ENCODE results near the gene CTU2.

Gene CTU2

GRCh38 chr16:88721815-88722755 lies 15.8 kb downstream of the CTU2 start:
- Histone ChIP-seq H3K9me3 (ENCODE audit: control insufficient read depth, low read length) (no peaks in the 10 kb centered on the region), H3K9ac (ENCODE audit: low read length) (no peak overlapping the region), H3K36me3 (ENCODE audit: control insufficient read depth, insufficient read depth, low read length) (peaks cover 7% of the 10 kb centered on the region), H3K4me1 (ENCODE audit: control insufficient read depth, insufficient read depth, low read length) (no peaks in the 10 kb centered on the region), H3K4me3 (ENCODE audit: low read length) (no peak overlapping the region), H3K27me3 (ENCODE audit: control insufficient read depth, insufficient read depth, low read length) (no peaks in the 10 kb centered on the region)

DNA sequence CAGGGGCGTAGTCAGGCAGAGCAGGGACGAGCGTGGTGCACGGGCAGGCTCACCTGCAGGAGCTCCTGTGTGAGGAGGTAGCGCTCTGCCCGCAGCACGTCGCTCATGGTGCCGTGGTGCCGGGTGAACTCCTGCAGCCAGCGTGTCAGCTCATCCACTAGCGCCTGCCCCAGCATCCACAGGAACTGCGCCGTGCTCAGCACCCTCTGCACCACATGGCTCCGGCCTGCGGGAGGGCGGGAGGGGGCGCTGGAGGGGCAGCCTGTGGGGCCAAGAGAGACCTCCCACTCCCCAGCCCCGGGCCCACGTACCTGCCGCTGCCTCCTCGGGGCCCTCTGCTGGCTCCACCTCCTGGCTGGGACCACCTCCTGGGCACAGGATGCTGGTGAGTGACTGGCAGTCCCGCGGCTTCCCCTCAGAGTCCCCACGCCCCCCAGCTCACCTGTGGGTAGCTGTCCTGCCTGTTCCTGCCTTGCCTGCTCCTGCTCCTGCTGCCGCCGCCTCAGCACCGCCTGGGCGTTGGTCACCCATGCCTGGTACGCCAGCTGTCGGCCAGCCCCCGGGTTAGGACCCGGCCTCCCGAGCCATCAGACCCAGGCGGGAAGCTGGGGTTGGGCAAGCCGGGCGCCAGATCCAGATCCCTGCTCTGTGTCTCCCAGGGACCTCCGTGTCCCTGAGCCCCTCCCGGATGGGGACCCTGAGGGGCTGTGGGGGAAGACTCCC lies 16.6 kb downstream of the CTU2 start:
- Histone ChIP-seq H3K36me3 (ENCODE audit: control insufficient read depth, insufficient read depth, low read length) (peaks cover 7% of the 10 kb centered on the region), H3K4me1 (ENCODE audit: control insufficient read depth, insufficient read depth, low read length) (no peaks in the 10 kb centered on the region), H3K4me3 (ENCODE audit: low read length) (no peak overlapping the region), H3K9me3 (ENCODE audit: control insufficient read depth, low read length) (no peaks in the 10 kb centered on the region), H3K27me3 (ENCODE audit: control insufficient read depth, insufficient read depth, low read length) (no peaks in the 10 kb centered on the region), H3K9ac (ENCODE audit: low read length) (no peak overlapping the region)

DNA sequence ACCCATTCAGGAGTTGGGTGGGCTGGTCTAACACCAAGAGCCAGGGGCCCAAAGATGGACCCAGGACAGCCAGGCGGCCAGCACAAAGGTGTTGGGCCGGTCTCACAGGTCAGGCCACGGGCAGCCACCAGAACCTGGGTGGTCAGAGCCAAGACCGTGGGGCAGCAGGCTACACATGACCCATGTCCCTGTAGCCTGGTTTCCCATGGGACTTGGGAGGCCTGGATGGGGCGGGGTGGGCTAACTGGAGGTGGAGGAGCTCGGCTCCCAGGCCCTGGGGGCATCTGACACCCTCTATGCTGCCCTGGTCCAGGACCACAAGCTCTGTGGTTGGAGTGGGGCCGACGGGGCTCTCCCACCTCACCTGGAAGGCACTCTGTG lies 17.2 kb downstream of the CTU2 start:
- no peaks in the 10 kb centered on the region for H3K4me1 ChIP-seq (ENCODE audit: control insufficient read depth, insufficient read depth, low read length)
- no peaks in the 10 kb centered on the region for H3K9me3 ChIP-seq (ENCODE audit: control insufficient read depth, low read length)
- no peaks in the 10 kb centered on the region for H3K27me3 ChIP-seq (ENCODE audit: control insufficient read depth, insufficient read depth, low read length)
- H3K36me3 ChIP-seq (ENCODE audit: control insufficient read depth, insufficient read depth, low read length): peaks cover 7% of the 10 kb centered on the region
- H3K4me3 ChIP-seq (ENCODE audit: low read length): no peak overlapping the region
- no peak overlapping the region for H3K9ac ChIP-seq (ENCODE audit: low read length)

- Histone ChIP-seq H3K36me3 (ENCODE audit: control insufficient read depth, insufficient read depth, low read length) (peaks cover 7% of the 10 kb centered on the region), H3K27me3 (ENCODE audit: control insufficient read depth, insufficient read depth, low read length) (no peaks in the 10 kb centered on the region), H3K9me3 (ENCODE audit: control insufficient read depth, low read length) (no peaks in the 10 kb centered on the region), H3K9ac (ENCODE audit: low read length) (no peak overlapping the region), H3K4me3 (ENCODE audit: low read length) (no peak overlapping the region), H3K4me1 (ENCODE audit: control insufficient read depth, insufficient read depth, low read length) (no peaks in the 10 kb centered on the region)
These were observed 17.6 kb downstream of the CTU2 start for GRCh38 chr16:88723911-88724310.

DNA sequence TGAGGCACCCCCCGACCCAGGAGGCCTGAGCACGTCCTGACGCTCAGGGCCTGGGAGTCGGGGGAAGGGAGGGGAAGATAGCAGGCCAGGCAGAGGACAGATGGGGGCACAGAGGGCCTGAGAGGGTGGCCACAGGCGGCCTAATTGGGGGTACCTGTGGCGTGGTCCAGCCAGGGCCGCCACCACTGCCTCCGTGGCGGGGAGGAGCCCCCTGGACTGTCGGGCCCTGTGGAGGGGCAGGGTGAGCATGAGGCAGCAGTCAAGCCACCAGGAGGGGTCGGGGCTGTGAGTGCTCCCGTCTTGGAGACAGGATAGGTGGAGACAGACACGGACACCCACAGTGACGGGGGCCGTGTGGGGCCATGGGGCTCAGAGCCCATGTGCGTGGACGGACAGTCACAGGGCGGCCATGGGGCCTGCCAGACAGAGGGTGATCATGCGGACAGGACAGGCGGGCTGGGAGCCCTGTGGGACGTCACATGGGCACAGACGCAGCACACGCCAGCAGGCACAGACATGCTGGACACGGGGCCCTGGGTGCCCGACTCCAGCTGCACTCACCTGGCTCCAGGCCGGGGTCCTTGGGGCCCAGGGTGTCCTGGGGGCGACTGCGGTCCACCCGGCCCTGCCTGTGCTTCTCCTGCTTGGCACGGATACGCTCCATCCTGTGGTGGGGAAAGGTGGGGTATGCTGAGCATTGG lies 18.7 kb downstream of the CTU2 start:
- no peaks in the 10 kb centered on the region for H3K27me3 ChIP-seq (ENCODE audit: control insufficient read depth, insufficient read depth, low read length)
- H3K9ac ChIP-seq (ENCODE audit: low read length): no peak overlapping the region
- peaks cover 7% of the 10 kb centered on the region for H3K36me3 ChIP-seq (ENCODE audit: control insufficient read depth, insufficient read depth, low read length)
- no peaks in the 10 kb centered on the region for H3K9me3 ChIP-seq (ENCODE audit: control insufficient read depth, low read length)
- no peak overlapping the region for H3K4me3 ChIP-seq (ENCODE audit: low read length)
- H3K4me1 ChIP-seq (ENCODE audit: control insufficient read depth, insufficient read depth, low read length): no peaks in the 10 kb centered on the region

- Histone ChIP-seq H3K9ac (ENCODE audit: low read length) (no peak overlapping the region), H3K4me1 (ENCODE audit: control insufficient read depth, insufficient read depth, low read length) (no peaks in the 10 kb centered on the region), H3K4me3 (ENCODE audit: low read length) (no peak overlapping the region), H3K9me3 (ENCODE audit: control insufficient read depth, low read length) (no peaks in the 10 kb centered on the region), H3K36me3 (ENCODE audit: control insufficient read depth, insufficient read depth, low read length) (peaks cover 7% of the 10 kb centered on the region), H3K27me3 (ENCODE audit: control insufficient read depth, insufficient read depth, low read length) (no peaks in the 10 kb centered on the region)
These were observed 19.5 kb downstream of the CTU2 start for GRCh38 chr16:88725609-88726407.

GRCh38 chr16:88726408-88726749 lies 20.1 kb downstream of the CTU2 start:
- peaks cover 7% of the 10 kb centered on the region for H3K36me3 ChIP-seq (ENCODE audit: control insufficient read depth, insufficient read depth, low read length)

DNA sequence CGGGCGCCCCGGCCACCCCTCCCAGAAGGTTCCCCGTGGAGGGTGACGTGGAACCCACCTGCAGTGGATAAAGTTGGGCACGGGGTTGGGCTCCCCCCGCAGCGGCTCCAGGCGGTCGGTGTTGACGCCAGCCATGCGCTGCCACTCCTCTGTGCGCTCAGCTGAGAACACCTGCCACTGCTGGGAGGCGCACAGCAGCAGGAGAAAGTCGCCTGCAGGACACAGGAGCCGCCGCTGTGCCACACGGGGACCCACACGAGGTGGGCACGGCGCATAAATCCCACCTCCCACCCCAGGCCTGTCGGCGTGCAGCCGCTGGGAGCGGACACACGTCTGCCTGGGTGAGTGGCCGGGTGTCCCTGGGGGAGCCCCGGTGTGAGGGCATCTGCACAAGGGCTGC lies 20.7 kb downstream of the CTU2 start:
- Histone ChIP-seq H3K9me3 (ENCODE audit: control insufficient read depth, low read length) (no peaks in the 10 kb centered on the region), H3K4me3 (ENCODE audit: low read length) (no peak overlapping the region), H3K36me3 (ENCODE audit: control insufficient read depth, insufficient read depth, low read length) (peaks cover 7% of the 10 kb centered on the region), H3K27me3 (ENCODE audit: control insufficient read depth, insufficient read depth, low read length) (no peaks in the 10 kb centered on the region), H3K4me1 (ENCODE audit: control insufficient read depth, insufficient read depth, low read length) (no peaks in the 10 kb centered on the region), H3K9ac (ENCODE audit: low read length) (no peak overlapping the region)

More at GRCh38 chr16:88726408-88726749, 20.1 kb downstream of the CTU2 start:
- Histone ChIP-seq H3K27me3 (ENCODE audit: control insufficient read depth, insufficient read depth, low read length) (no peaks in the 10 kb centered on the region), H3K4me3 (ENCODE audit: low read length) (no peak overlapping the region), H3K9ac (ENCODE audit: low read length) (no peak overlapping the region), H3K9me3 (ENCODE audit: control insufficient read depth, low read length) (no peaks in the 10 kb centered on the region), H3K4me1 (ENCODE audit: control insufficient read depth, insufficient read depth, low read length) (no peaks in the 10 kb centered on the region)

- Histone ChIP-seq H3K9me3 (ENCODE audit: control insufficient read depth, low read length) (no peaks in the 10 kb centered on the region), H3K4me1 (ENCODE audit: control insufficient read depth, insufficient read depth, low read length) (no peaks in the 10 kb centered on the region), H3K27me3 (ENCODE audit: control insufficient read depth, insufficient read depth, low read length) (no peaks in the 10 kb centered on the region), H3K9ac (ENCODE audit: low read length) (no peak overlapping the region), H3K4me3 (ENCODE audit: low read length) (no peak overlapping the region), H3K36me3 (ENCODE audit: control insufficient read depth, insufficient read depth, low read length) (peaks cover 7% of the 10 kb centered on the region)
These were observed 21.6 kb downstream of the CTU2 start for GRCh38 chr16:88727871-88728270.

GRCh38 chr16:88730632-88731607 lies 24.6 kb downstream of the CTU2 start:
- Histone ChIP-seq H3K27me3 (ENCODE audit: control insufficient read depth, insufficient read depth, low read length) (no peaks in the 10 kb centered on the region), H3K9ac (ENCODE audit: low read length) (no peak overlapping the region), H3K9me3 (ENCODE audit: control insufficient read depth, low read length) (no peaks in the 10 kb centered on the region), H3K4me3 (ENCODE audit: low read length) (no peak overlapping the region), H3K36me3 (ENCODE audit: control insufficient read depth, insufficient read depth, low read length) (peaks cover 3% of the 10 kb centered on the region), H3K4me1 (ENCODE audit: control insufficient read depth, insufficient read depth, low read length) (no peaks in the 10 kb centered on the region)

GRCh38 chr16:88731699-88732098 lies 25.4 kb downstream of the CTU2 start:
- no peaks in the 10 kb centered on the region for H3K36me3 ChIP-seq (ENCODE audit: control insufficient read depth, insufficient read depth, low read length)
- H3K9ac ChIP-seq (ENCODE audit: low read length): no peak overlapping the region
- no peaks in the 10 kb centered on the region for H3K9me3 ChIP-seq (ENCODE audit: control insufficient read depth, low read length)
- H3K4me3 ChIP-seq (ENCODE audit: low read length): no peak overlapping the region
- H3K4me1 ChIP-seq (ENCODE audit: control insufficient read depth, insufficient read depth, low read length): no peaks in the 10 kb centered on the region
- no peaks in the 10 kb centered on the region for H3K27me3 ChIP-seq (ENCODE audit: control insufficient read depth, insufficient read depth, low read length)

All from mucosa of stomach (tissue), 1 donor.